HL-60 (cell line): ENCODE data around the gene QRICH2.
"Not testable (repeated sequence)": the region's sequence is repeated elsewhere in the genome, so short reads cannot be mapped to it uniquely, and the experiment has no call there.

Experiments used
- POLR2AphosphoS5 ChIP-seq: IDR thresholded peaks from 2 replicates; pipeline ENCODE4 v1.6.1; 2012; ENCODE audit warnings: low read depth
- TF ChIP-seq, protein P1 (sequence below): IDR thresholded peaks from one replicate; pipeline ENCODE4 v1.5.1; 2011; ENCODE audit warnings: low read length, control low read depth, inconsistent platforms; ENCODE audit not compliant: insufficient read depth
- TF ChIP-seq, protein P2 (sequence below): IDR thresholded peaks from 2 replicates; pipeline ENCODE4 v1.6.1; 2012; ENCODE audit warnings: low read depth; ENCODE audit not compliant: insufficient replicate concordance

DNA sequence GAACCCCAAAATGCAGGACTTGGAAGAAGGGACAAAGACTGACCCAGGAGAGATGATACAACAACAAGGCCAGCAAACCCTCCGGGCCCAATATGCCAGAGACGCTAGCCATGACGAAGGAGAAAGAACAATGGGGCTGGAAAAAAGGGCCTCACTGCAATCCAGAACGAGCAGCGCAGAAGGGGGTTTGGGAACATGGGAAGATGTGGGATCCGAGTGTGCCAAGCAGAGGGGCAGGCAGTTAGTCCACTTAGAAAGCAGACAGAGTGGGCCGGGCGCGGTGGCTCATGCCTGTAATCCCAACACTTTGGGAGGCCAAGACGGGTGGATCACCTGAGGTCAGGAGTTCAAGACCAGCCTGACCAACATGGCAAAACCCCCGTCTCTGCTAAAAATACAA lies 38.9 kb upstream of the QRICH2 start:
- TF ChIP-seq, protein P1, sequence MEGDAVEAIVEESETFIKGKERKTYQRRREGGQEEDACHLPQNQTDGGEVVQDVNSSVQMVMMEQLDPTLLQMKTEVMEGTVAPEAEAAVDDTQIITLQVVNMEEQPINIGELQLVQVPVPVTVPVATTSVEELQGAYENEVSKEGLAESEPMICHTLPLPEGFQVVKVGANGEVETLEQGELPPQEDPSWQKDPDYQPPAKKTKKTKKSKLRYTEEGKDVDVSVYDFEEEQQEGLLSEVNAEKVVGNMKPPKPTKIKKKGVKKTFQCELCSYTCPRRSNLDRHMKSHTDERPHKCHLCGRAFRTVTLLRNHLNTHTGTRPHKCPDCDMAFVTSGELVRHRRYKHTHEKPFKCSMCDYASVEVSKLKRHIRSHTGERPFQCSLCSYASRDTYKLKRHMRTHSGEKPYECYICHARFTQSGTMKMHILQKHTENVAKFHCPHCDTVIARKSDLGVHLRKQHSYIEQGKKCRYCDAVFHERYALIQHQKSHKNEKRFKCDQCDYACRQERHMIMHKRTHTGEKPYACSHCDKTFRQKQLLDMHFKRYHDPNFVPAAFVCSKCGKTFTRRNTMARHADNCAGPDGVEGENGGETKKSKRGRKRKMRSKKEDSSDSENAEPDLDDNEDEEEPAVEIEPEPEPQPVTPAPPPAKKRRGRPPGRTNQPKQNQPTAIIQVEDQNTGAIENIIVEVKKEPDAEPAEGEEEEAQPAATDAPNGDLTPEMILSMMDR, result not testable (repeated sequence)
- not testable (repeated sequence) for TF ChIP-seq POLR2AphosphoS5
- TF ChIP-seq, protein P2, sequence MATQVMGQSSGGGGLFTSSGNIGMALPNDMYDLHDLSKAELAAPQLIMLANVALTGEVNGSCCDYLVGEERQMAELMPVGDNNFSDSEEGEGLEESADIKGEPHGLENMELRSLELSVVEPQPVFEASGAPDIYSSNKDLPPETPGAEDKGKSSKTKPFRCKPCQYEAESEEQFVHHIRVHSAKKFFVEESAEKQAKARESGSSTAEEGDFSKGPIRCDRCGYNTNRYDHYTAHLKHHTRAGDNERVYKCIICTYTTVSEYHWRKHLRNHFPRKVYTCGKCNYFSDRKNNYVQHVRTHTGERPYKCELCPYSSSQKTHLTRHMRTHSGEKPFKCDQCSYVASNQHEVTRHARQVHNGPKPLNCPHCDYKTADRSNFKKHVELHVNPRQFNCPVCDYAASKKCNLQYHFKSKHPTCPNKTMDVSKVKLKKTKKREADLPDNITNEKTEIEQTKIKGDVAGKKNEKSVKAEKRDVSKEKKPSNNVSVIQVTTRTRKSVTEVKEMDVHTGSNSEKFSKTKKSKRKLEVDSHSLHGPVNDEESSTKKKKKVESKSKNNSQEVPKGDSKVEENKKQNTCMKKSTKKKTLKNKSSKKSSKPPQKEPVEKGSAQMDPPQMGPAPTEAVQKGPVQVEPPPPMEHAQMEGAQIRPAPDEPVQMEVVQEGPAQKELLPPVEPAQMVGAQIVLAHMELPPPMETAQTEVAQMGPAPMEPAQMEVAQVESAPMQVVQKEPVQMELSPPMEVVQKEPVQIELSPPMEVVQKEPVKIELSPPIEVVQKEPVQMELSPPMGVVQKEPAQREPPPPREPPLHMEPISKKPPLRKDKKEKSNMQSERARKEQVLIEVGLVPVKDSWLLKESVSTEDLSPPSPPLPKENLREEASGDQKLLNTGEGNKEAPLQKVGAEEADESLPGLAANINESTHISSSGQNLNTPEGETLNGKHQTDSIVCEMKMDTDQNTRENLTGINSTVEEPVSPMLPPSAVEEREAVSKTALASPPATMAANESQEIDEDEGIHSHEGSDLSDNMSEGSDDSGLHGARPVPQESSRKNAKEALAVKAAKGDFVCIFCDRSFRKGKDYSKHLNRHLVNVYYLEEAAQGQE, result not testable (repeated sequence)
